HG03520 (cell line): ENCODE data around the gene PTPN21.

Experiments
- ATAC-seq: cut with Tn5 transposase; IDR thresholded peaks from one replicate; pipeline ENCODE4 v1.9.1; 2021; ENCODE audit warnings: mild to moderate bottlenecking, moderate library complexity; ENCODE audit not compliant: unreplicated experiment

The PTPN21 gene

DNA sequence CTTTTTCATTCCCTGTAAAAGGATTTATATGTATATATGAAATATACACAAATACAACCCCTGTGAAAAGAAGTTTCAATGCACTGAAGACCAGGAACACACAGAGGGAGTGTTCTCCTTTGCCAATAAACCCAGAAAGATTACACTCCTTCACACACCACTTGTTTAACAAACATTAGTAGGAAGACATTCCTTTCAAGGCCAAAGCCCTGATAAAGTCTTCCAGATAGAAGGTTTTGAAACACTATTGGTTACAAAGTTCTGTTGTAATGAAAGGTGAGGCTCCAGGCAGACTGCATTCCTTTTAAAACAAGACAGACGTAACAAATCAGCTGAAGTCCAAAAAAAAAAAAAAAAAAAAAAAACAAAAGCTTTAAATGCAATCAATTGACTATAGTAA lies 81.0 kb downstream of the PTPN21 start:
- no peak for ATAC-seq

DNA sequence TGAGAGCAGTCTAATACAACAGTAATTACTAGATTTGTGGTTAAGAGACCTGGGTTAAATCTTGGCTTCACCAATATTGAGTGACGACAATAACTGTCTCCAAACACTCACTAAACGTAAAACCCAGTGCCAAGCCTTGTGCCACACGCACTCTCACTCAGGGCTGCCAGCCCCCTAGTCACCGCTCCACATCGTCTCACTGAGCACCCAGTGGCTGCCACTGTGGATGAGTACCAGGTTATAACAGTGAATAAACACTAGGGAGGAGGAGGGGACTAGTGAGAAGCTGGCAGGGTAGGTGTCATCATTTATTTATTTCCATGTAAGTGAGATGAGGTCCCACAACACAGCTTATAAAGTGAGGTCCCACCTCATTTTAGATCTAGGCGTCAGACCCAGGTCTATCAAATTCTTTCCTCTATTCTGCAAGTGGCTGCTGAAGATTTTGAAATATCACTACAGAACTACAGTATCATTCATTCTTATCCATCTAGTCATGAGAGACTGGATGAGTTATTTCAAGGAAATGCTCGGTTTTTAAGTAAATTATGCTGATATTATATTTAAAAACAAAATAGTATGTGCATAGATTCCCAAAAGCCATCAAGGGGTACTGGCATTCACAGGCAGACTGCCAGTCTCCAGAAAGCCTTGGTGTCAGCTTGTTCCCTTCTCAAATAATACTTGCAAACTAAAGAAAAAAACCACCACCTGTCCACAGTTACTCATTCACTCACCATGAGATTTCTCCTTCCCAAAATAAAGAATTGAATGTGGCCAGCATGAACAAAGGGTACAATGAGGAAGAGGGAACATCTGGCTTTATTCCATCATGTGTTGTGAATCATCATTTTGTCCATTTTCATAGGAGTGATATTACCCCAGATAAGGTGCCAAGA lies 84.0 kb downstream of the PTPN21 start:
- no peak for ATAC-seq

DNA sequence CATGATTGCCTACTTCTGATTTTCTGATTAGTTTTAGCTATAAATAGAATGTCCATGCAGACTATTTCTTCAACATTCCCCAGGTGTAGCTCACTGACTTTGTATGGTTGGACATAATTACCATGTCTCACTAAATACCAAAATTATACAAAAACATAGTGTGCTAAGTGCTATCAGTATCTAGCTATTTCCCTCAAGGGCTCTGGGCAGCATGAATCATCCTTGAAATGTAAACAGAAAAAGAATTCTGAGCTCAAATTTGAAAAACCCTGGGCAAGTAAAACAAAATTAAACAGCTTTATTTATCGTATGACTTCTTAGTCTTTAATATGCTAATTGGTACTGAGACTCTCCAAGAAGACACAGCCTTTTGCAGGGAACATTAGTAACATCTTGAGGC lies 86.4 kb downstream of the PTPN21 start:
- ATAC-seq: no peak

DNA sequence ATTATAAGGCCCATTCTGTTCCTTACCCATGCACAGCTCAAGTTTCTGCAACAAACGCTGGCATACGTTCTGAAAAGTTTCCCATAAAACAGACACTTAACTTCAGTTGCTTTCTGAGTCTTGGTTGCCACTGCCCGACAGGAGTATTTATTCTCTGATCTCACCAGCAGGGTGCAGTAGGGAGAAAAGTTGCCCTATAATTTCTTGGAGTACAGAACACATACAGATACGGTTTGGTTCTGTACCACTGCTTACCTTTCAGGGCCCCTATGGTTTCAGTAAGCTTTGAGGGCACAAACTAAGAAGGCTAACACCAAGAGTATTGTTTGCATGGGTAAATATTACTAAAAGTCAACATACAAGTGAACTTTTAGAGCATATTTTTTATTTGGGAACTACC lies 91.5 kb downstream of the PTPN21 start:
- ATAC-seq: no peak

- ATAC-seq: no peak
Measured at GRCh38 chr14:88454886-88455285, 99.9 kb downstream of the PTPN21 start.

DNA sequence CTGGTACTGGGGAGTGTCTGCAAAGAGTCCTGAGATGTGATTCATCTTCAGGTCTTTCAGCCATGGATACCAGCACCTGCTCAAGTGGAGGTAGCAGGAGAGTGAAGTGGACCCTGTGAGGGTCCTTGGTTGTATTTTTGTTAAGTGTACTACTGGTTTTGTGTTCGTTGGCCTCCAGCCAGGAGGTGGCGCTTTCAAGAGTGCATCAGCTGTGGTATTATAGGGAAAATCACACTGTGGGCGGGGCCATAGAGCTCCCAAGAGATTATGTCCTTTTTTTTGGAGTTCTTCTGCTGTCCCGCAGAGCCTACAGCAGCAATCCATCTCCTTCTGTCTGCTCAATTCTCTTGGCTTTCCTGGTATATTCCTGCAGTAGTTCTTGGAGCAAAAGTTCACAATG lies 102.6 kb downstream of the PTPN21 start:
- no peak for ATAC-seq

- no peak for ATAC-seq
Measured at GRCh38 chr14:88439088-88439487, 115.7 kb downstream of the PTPN21 start.

DNA sequence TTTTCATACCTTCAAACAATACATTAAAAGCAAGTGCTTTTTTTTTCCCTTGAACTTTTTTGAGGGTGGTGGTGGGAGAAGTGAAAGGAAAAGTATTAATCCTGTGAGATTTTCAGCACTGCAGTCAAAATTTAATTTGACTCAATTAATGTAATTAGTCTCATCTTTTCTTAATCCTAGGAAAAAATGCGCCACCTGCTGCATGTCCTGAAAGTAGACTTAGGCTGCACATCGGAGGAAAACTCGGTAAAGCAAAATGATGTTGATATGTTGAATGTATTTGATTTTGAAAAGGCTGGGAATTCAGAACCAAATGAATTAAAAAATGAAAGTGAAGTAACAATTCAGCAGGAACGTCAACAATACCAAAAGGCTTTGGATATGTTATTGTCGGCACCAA lies 117.1 kb downstream of the PTPN21 start:
- ATAC-seq: no peak

- ATAC-seq: no peak
Measured at GRCh38 chr14:88430976-88431375, 123.8 kb downstream of the PTPN21 start.

GRCh38 chr14:88426271-88426670 lies 128.5 kb downstream of the PTPN21 start:
- no peak for ATAC-seq

DNA sequence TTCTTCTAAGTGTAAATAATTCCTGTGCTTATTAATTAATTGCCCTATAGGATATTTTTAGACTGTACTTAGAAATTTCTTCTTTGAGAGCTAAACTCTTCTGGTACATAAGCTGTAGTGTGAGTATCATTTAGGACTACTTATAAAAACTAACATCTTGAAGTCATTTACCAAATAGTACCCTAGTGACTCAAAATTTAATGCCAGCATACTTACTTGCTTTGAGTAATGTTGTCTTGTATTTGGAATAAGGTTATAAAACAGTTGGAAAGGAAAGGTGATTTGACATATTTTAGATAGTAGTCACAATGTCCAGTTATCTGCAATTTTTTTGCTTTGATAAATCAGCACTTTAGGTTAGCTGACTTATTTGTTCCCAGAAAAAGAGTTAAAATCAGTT lies 130.2 kb downstream of the PTPN21 start:
- no peak for ATAC-seq

GRCh38 chr14:88422919-88423650 lies 131.7 kb downstream of the PTPN21 start:
- ATAC-seq: no peak

DNA sequence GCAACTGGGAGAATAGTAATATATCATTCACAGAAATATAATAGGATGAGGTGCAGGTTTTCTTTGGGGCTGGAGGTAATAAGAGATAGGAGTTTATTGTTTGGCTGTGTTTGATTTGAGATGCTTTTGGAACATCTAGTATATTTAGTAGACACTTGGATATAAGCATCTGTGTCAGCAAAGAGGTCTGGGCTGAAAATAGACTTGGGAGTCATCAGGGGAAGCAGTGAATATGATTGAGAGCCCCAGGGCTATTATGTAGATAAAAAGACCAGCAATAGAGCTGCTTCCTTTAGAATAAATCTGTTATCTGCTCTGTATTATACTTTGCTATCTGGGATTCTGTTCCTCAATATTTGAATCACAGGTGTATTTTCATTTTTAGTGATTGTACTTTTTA lies 132.8 kb downstream of the PTPN21 start:
- ATAC-seq: no peak

DNA sequence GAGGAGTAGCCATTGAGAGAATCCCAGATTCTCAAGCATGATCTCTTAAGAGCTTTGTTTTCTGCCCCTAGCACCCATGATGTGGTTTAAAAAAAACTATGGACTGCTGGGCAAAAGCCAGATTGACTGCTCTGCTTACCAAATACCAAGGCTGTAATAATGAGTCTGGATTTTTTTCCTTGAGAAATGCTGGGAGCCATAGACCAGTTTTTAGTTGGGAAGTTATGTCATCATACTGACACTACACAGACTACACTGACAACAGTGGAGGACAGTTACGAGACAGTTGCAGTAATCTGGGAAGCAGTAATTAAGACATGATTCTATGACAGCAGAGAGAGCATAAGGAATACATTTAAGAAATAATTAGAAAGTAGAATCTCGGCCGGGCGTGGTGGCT lies 133.5 kb downstream of the PTPN21 start:
- ATAC-seq: no peak

GRCh38 chr14:88420187-88420586 lies 134.6 kb downstream of the PTPN21 start:
- no peak for ATAC-seq

GRCh38 chr14:88417594-88417993 lies 137.2 kb downstream of the PTPN21 start:
- ATAC-seq: no peak
